ENCODE results near the gene PRR20G.
"Not testable (repeated sequence)": the region's sequence is repeated elsewhere in the genome, so short reads cannot be mapped to it uniquely, and the experiment has no call there.

PRR20G gene

GRCh38 chr3:127296959-127297358 is 9.1 kb upstream of the PRR20G start:
- DNase-seq: no peak

- DNase-seq: no peak
Measured at GRCh38 chr3:127296166-127296565, 8.3 kb upstream of the PRR20G start.

DNA sequence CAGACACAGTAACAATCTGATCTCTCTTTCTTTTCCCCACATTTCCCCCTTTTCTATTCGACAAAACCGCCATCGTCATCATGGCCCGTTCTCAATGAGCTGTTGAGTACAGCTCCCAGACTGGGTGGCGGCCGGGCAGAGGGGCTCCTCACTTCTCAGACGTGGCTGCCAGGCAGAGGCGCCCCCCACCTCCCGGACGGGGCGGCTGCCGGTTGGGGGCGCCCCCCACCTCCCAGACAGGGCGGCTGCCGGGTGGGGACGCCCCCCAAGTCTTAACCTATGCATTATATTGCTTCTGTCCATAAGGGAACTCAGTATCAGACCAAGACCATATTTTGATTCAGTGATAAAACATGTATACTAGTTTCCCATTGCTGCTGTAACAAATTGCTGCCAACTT is 5.8 kb upstream of the PRR20G start:
- not testable (repeated sequence) for DNase-seq

DNA sequence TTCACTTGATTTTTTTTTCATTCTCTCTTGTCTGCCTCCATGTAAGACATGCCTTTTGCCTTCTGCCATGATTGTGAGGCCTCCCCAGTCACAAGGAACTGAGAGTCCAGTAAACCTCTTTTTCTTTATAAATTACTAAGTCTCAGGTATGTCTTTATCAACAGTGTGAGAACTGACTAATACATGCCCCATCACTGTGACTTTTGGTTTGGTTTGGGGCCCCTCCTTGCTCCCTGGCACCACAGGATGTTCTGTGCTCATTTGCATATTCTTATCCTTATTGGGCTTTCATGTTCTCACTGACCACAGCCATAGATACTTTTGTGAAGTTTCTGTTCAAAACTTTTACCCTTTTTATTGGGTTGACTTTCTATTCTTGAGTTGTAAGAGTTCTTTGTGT is 3.8 kb upstream of the PRR20G start:
- DNase-seq: no peak

DNA sequence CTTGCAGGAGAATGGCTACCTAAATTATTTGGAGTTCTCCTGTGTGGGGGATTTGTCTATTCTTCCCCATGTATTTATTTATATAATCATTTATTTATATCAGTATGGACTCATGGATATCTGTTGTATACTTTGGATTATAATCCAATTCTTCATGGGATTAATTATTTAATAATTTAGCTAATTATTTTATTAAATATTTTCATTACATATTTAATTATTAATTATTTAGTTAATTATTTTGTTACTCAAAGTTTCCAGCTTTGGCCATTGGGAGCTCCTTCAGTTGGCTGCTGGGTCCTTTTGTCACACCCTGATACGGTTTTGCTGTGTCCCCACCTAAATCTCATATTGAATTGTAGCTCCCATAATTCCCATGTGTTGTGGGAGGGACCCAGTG is 3.3 kb upstream of the PRR20G start:
- DNase-seq: no peak

GRCh38 chr3:127289706-127290575 is 2.1 kb upstream of the PRR20G start:
- no peak for DNase-seq

- no peak for DNase-seq
Measured at GRCh38 chr3:127288921-127289705, 1.3 kb upstream of the PRR20G start.

GRCh38 chr3:127288343-127288742 is 497 bp upstream of the PRR20G start:
- no peak for DNase-seq

GRCh38 chr3:127286571-127287140 is 1.2 kb downstream of the PRR20G start:
- DNase-seq: no peak

- DNase-seq: no peak
Measured at GRCh38 chr3:127284258-127284657, 3.6 kb downstream of the PRR20G start.

- no peak for DNase-seq
Measured at GRCh38 chr3:127277561-127277960, 10.3 kb downstream of the PRR20G start.

- DNase-seq: no peak
Measured at GRCh38 chr3:127276995-127277394, 10.9 kb downstream of the PRR20G start.

DNA sequence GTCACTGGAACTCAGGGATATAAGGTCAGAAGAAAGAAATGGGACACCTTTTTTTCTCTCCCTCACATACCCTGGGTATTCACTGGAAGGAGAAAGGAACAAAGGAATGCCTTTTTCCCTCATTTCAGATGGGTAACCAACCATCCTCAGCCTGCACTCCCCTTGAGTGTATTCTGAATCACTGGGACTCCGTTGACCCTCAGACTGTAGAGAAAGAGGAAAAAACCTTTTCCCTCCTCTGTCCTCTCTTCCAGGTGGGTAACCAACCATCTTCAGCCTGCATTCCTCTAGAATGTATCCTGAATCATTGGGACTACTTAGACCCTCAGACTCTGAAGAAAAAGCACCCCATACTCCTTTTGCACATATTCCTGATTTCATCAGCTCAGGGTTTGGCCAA is 11.4 kb downstream of the PRR20G start:
- DNase-seq: no peak

- DNase-seq: no peak
Measured at GRCh38 chr3:127275287-127275781, 12.5 kb downstream of the PRR20G start.

- DNase-seq: no peak
Measured at GRCh38 chr3:127274200-127274760, 13.6 kb downstream of the PRR20G start.

DNA sequence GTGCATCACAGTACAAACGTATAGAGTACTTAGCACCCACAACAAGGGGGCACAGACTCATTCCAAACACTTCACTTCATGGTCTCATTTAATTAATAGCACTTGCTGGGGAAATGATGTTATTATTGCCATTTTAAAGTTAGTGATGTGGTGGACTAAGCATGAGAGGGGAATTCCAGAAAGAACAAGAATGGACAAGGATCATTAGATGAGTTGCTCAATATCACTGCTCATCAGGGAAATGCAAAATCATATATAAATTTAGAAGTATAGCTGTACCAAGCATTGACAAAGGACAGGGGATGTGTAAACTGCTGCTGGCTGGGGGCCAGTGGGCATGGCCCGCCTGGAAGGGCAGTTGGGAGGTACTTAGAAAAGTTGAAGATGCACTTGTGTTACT is 14.6 kb downstream of the PRR20G start:
- DNase-seq: no peak

DNA sequence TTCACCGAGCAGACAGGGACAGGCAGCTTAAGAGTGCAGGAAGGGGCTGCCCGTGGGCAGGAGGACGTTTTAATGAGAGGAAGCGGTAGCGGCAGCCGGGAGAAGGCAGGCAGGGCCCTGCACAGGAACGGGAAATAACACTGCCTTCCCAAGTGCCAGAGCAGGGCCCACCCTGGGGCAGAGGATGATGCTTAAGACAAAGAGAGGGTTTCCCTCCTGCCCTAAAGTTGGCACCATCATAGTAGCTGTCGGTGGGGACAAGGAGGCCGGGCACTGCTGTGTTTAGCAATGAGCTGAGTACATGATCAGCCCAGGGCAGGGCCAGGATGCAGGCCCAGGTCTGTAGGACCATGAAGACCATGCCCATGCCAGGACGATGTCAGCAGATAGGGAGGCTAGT is 21.7 kb downstream of the PRR20G start:
- no peak for DNase-seq

DNA sequence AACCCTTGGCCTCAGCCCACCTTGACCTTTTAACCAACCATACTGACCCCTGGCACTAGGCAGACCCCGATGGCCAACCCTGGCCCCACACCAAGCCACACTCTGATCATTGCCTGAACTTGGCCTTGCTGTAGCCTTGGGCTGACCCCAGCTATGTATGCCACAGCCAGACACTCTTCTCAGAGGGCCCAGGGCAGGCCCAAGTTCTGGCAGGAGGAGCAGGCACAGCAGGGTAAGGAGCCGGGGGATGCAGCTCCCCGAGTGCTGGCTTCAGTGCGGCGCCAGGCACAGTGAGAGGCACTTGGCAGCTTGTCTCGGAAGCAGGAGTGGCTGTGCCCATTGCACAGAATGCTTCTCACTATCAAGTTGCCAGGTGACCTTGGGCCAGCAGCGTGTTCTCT is 22.3 kb downstream of the PRR20G start:
- no peak for DNase-seq

DNA sequence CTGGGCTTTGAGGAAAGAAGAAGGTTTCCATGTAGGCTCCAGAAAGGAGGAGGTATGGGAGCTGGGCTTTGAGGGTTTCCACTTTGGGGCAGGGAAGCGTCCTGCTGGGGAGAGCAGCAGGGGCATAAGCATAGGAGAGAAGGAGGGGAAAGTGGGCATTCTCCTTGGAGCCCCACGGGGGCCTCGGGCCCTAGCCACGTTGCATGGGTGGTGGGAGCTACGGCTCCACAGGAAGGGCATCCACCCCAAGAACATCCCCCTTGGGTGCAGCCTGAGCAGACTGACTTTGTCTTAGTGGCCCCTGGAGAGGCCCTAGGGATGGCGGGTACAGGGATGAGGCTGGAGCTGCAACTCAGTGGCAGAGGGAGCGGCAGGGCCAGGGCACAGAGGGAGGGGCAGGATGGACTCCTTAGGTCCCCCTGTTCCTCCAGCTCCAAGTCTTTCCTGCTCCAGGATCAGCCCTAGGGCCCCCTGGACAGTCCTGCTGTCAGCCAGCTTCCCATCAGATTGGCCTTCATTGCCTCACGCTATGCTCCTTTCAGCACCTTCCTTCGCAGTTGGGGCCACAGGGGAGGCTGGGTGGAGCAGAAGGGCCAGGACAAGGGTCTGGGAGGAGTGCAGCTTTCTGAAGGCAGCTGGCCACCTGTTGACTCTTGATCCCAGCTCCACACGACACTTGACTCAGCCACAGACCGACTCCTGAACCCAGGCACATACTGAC is 22.9 kb downstream of the PRR20G start:
- no peak for DNase-seq

DNA sequence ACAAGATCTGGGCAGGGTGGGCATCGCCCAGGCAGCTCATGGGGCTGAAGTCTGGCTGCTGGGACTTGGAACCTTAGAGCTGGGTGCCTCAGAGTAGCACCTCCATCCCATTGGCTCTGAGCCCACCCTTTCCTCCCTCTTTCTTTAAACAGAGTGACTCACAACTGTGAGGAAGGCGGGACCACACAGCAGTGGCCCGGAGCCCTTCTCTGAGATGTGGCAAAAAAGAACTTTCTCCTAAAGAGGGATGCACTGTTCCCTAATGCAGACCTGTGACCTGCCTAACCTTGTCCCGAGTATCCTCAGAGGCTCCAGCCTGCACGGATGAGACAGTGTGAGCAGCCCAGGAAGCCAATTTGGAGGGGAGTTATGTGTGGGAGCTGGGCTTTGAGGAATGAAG is 23.6 kb downstream of the PRR20G start:
- DNase-seq: no peak

DNA sequence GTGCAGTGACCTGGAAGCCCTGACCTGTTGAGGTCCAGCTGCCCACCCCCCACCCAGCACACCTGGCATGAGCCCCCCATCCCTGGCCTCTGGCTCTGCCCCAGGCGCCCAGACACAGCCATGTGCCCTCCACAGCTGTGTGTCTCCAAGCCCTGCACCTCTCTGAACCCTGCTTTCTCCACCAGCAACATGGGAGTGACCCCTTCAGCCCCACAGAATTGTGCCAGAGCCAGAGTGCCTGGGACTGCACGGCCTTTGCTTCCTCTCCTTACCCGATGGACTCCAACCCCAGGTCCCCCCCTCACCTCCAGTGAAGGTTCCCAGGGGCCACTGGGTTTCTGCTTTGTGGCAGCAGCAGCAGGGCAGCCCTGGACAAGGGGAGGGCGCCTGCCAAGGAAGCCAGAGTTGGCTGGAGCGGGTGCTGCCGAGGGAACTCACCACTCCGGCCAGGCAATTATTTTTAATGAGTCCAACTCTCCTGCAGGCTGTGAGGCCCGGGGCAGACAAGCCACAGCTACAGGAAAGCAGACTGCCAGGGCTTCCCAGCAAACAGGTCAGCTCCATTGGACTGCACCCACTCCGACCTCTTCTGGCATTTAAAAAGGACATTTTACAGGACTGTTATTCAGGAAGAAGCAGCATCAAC is 24.1 kb downstream of the PRR20G start:
- no peak for DNase-seq

DNA sequence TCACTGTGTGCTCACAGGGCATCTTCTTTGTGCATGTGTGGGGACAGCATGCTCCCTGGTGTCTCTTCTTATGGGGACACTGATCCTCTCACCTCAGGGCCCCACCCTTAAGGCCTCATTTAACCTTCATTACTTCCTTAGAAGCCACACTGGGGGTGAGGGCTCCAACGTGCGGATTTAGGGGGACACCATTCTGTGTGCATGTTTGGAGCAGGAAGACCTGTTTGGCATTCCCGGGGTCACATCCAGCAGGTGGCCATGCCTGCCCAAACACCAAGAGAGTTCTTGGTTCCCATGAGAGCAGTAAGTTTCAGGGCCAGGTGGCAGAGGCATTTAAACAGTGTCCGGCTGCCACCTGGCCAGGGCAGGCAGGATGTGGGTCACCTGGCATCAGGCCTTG is 24.8 kb downstream of the PRR20G start:
- DNase-seq: no peak
